Vagina (tissue), 2 donors: ENCODE data around the gene GSG1L2. TPM values are rescaled to one million over a fixed set of nuclear protein-coding genes. Genes with fewer than 3 reads are reported as not detected.
A peak's percentile ranks its signal among the peaks of the same experiment; 100 is the strongest.

Experiments
- DNase-seq, 2 donors: peaks; one replicate each; pipeline ENCODE4 v3.0.0-alpha.2; 2017; ENCODE audit errors: extremely low spot score in 2 of 2
- H3K27ac ChIP-seq: fragments of 200-600 bp; sonication (generic); one replicate; pipeline ENCODE4 v1.5.1; 2019
- H3K27me3 ChIP-seq: fragments of 200-600 bp; sonication (generic); one replicate; pipeline ENCODE4 v1.5.1; 2019
- H3K36me3 ChIP-seq, 2 donors: fragments of 200-600 bp; sonication (generic); one replicate each; pipeline ENCODE4 v1.5.1; 2017 to 2019
- H3K4me1 ChIP-seq: fragments of 200-600 bp; sonication (generic); one replicate; pipeline ENCODE4 v1.5.1; 2019
- H3K4me3 ChIP-seq, 2 donors: fragments of 200-600 bp; sonication (generic); 1 replicate in 1 of 2; 2 replicates in 1 of 2; pipeline ENCODE4 v1.5.1; 2016 to 2019
- H3K9me3 ChIP-seq: fragments of 200-600 bp; sonication (generic); one replicate; pipeline ENCODE4 v1.5.1; 2019
- CTCF ChIP-seq, 3 experiments: fragments of 450-650 bp in 2 of 3; fragments of 200-600 bp in 1 of 3; sonication (generic) in 1 of 3; IDR thresholded peaks; one replicate each; pipeline ENCODE4 v1.5.1; 2017 to 2019; ENCODE audit warnings: antibody characterized with exemption in 3 of 3, mild to moderate bottlenecking in 2 of 3, moderate library complexity in 2 of 3
- POLR2A ChIP-seq, 2 donors: fragments of 450-650 bp; IDR thresholded peaks; one replicate each; pipeline ENCODE4 v1.6.1; 2017; ENCODE audit warnings: antibody characterized with exemption in 2 of 2, mild to moderate bottlenecking in 2 of 2, moderate library complexity in 2 of 2
- POLR2AphosphoS5 ChIP-seq, 2 donors: sonication (generic); formaldehyde crosslinking; IDR thresholded peaks; one replicate each; pipeline ENCODE4 v1.9.0; 2017; ENCODE audit warnings: antibody characterized with exemption in 2 of 2, mild to moderate bottlenecking in 2 of 2, low read depth in 1 of 2; ENCODE audit not compliant: insufficient read depth in 1 of 2
- intact Hi-C: fragments of 100-400 bp; cut with DNase I; formaldehyde crosslinking; loops from one replicate; pipeline ENCODE4 v1.15.1; 2023
- total RNA-seq: library from RNA; depleted of rRNA; stranded (reverse); fragments of >200 nt; gene quantifications from one replicate; pipeline ENCODE4 v1.2.3, GENCODE V29; 2016

Gene GSG1L2
- total RNA-seq, 1 donor from 2014 or later, result not detected

- intact Hi-C loops, result no loop called here
- Histone ChIP-seq H3K9me3 (no peaks in the 10 kb centered on the region), H3K27ac (peak overlapping the region; percentile 85), H3K4me1 (peaks cover 38% of the 10 kb centered on the region), H3K36me3 (no peaks in the 10 kb centered on the region), H3K27me3 (no peaks in the 10 kb centered on the region), H3K4me3 (no peak overlapping the region)
- TF ChIP-seq POLR2AphosphoS5 (IDR thresholded peaks at IDR 0.05; ENCODE audit: insufficient read depth in 1 of 2, low read depth in 1 of 2) (peak; percentile 28 to 45), CTCF (IDR thresholded peaks at IDR 0.05) (no peak), POLR2A (IDR thresholded peaks at IDR 0.05) (no peak)
- DNase-seq, result peak; percentile 31 to 92
Observed at GRCh38 chr17:9837551-9838471, 15.9 kb upstream of the GSG1L2 start.

- DNase-seq, result peak; percentile 19 to 32
- H3K4me3 ChIP-seq, result no peak overlapping the region
- intact Hi-C loops, result no loop called here
- H3K9me3 ChIP-seq, result no peaks in the 10 kb centered on the region
- no peak overlapping the region for H3K27ac ChIP-seq
- H3K36me3 ChIP-seq, result no peaks in the 10 kb centered on the region
- TF ChIP-seq CTCF (IDR thresholded peaks at IDR 0.05), result no peak
- TF ChIP-seq POLR2AphosphoS5 (IDR thresholded peaks at IDR 0.05; ENCODE audit: insufficient read depth in 1 of 2, low read depth in 1 of 2), result no peak
- TF ChIP-seq POLR2A (IDR thresholded peaks at IDR 0.05), result no peak
- H3K27me3 ChIP-seq, result no peaks in the 10 kb centered on the region
- H3K4me1 ChIP-seq, result peaks cover 22% of the 10 kb centered on the region
Observed at GRCh38 chr17:9833922-9834321, 12.0 kb upstream of the GSG1L2 start.

GRCh38 chr17:9830711-9831110 is 8.8 kb upstream of the GSG1L2 start:
- H3K27ac ChIP-seq, result peak overlapping the region; percentile 64

GRCh38 chr17:9829343-9829742 is 7.5 kb upstream of the GSG1L2 start:
- peak overlapping the region; percentile 64 for H3K27ac ChIP-seq

More at GRCh38 chr17:9830711-9831110, 8.8 kb upstream of the GSG1L2 start:
- H3K4me1 ChIP-seq, result peaks cover 8% of the 10 kb centered on the region
- H3K9me3 ChIP-seq, result no peaks in the 10 kb centered on the region
- H3K27me3 ChIP-seq, result no peaks in the 10 kb centered on the region
- no peak for DNase-seq
- H3K36me3 ChIP-seq, result no peaks in the 10 kb centered on the region
- intact Hi-C loops, result no loop called here
- H3K4me3 ChIP-seq, result no peak overlapping the region
- TF ChIP-seq POLR2AphosphoS5 (IDR thresholded peaks at IDR 0.05; ENCODE audit: insufficient read depth in 1 of 2, low read depth in 1 of 2), result no peak

More at GRCh38 chr17:9829343-9829742, 7.5 kb upstream of the GSG1L2 start:
- Histone ChIP-seq H3K9me3 (no peaks in the 10 kb centered on the region), H3K4me1 (peaks cover 8% of the 10 kb centered on the region), H3K27me3 (no peaks in the 10 kb centered on the region), H3K36me3 (no peaks in the 10 kb centered on the region), H3K4me3 (no peak overlapping the region)
- intact Hi-C loops, result no loop called here
- TF ChIP-seq POLR2AphosphoS5 (IDR thresholded peaks at IDR 0.05; ENCODE audit: insufficient read depth in 1 of 2, low read depth in 1 of 2) (no peak), POLR2A (IDR thresholded peaks at IDR 0.05) (no peak), CTCF (IDR thresholded peaks at IDR 0.05) (no peak)
- no peak for DNase-seq
